DLD1 (cell line): ENCODE results near the gene FAM228B.
"Not testable (repeated sequence)": the region's sequence is repeated elsewhere in the genome, so short reads cannot be mapped to it uniquely, and the experiment has no call there.

ENCODE experiments used
- in situ Hi-C: cut with HindIII; loops from 2 replicates; pipeline ENCODE4 v1.10.0; 2017; ENCODE audit warnings: low sequenced_read_pairs

The FAM228B gene

DNA sequence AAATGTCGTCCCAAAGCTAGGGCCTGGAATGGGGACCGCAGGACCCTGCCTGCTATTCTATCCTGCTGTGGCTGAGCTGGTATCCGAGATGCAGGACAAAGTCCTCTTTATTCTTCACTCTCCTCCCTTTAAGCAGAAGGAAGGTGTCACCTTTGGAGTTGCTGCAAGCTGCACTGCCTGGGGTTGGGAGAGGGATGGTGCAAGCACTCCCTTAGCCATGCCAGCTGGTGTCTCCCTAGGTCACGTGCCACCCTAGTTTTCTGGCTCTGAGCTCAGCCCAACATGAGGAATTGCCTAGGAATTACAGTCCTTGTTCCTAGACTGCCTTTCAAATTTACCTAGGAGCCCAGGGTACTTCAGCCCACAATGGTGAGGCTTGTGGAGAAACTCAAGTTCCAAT lies 30.2 kb downstream of the FAM228B start:
- in situ Hi-C loops, result no loop called here

DNA sequence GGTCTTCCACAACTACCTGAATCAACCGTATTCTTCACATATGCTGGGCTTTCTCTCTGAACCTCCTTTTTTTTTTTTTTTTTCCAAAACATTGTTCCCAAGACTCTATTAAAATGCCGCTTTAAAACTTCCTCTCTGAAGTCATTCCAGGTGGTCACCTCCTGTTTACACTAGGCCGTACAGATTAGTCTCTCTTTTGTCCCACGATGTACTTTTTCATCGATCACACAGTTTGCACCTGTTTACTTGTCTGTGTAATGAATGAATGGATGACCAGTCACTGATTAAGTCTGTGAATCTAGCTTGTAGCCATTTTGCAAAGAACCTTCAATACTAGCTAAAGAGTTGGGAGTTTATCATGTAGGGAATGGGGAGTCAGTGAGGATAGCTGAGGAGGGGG lies 34.9 kb downstream of the FAM228B start:
- in situ Hi-C loops, result no loop called here

DNA sequence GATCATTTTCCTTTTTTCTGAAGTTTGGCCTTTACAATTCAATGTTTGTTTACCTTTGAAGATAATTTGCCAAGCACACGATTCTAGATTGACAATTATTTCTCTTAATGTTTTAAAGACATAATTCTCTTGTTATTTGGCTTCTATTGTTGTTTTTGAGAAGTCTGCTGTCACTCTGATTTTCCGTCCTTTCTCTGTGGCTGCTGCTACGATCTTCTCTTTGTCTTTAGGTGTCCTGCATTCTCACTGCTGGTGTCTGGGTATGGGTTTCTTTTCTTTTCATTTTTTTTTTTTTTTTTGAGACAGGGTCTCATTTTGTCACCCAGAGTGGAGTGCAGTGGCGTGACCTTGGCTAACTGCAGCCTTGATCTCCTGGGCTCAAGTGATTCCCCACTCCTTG lies 36.4 kb downstream of the FAM228B start:
- in situ Hi-C loops, result no loop called here

DNA sequence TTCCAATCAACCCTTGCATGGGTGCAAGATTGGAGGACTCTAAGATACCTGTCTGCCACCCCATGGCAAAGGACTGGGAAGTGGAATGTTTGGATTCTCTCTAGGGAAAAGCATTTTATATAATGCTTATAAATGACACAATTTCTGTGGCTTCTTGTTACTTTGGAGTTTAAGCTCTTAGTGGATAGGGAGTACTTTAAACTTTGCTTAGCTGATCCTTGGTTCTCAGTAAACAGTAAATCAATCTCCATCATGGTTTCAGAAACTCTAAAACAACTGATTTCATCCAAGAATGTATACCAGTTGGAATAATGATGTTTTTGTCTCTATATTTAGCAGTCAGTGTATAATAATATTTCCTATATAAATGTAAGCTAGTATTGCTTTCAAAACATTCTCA lies 37.5 kb downstream of the FAM228B start:
- in situ Hi-C loops, result no loop called here

DNA sequence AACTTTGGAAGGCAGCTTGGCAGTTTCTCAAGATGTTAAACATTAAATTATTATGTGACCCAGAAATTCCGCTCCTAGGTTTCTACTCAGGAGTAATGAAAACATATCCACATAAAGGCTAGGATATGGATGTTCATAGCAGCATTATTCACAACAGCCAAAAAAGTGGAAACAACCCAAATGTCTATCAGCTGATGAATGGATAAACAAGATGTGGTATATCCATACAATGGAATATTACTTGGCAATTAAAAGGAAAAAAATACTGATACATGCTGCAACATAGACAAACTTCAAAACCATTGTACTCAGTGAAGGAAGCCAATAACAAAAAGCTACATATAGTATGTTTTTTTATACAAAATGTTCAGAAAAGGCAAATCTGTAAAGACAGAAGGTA lies 39.2 kb downstream of the FAM228B start:
- in situ Hi-C loops, result no loop called here

DNA sequence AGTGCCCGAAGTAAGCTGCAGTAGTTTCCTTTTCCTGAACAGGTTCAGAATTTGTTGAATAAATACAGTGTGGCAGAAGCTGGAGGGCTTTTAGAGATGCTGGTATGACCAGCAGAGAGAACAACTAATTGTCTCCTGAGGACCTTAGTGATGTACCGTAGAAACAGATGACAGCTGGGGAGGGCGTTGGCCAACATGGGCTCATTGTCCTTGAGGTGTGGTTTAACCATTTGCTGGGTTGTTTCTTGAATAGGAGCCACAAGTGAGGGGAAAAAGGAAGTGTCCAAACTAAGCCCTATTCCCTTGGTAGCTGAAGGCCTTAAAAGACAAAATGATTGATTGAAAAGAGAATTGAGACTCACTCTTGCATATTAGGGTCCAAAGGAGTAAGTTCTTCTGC lies 39.9 kb downstream of the FAM228B start:
- in situ Hi-C loops, result no loop called here

DNA sequence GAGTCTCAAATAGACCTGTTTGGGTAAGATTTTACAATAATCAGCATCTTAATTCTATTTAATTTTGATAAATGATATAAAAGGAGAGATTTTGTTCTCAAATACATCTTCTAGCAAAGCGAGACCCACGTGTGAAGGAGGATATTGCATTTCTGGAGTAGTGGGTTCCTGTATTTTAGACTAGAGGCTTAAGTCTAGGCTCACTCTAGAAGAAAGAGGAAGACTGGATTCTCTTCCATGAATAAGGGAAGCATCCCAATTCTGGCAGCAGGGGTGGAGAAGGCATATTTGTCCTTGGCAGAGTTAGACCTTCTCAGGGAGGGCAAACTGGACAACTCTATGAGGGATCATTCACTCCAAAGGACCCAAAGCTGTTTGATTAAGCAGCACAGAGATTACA lies 40.3 kb downstream of the FAM228B start:
- in situ Hi-C loops, result no loop called here

DNA sequence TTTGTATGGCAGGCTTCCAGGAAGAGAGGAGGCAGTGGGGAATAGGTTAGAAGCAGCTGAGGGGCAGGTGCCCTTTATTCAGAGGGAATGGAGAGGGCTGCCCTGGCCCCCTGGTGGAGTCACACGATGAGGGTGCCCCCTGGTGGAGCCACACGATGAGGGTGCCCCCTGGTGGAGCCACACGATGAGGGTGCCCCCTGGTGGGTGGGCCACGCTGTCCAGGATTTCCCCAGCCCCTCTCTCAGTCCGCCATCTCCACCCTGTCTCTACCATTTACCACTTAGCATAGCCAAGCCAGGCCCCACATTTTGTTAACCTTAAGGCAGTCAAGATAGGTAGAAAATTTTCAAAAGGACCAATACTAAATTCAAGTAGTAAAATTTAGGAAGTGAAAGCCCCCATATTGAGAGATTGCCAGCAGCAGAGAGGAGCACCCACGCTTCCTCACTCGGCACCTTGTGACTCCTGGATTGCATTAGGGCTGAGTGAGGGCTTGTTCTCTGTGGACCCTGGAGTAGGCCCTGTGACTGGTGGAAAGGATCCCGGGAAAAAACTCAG lies 41.2 kb downstream of the FAM228B start:
- in situ Hi-C loops, result no loop called here

DNA sequence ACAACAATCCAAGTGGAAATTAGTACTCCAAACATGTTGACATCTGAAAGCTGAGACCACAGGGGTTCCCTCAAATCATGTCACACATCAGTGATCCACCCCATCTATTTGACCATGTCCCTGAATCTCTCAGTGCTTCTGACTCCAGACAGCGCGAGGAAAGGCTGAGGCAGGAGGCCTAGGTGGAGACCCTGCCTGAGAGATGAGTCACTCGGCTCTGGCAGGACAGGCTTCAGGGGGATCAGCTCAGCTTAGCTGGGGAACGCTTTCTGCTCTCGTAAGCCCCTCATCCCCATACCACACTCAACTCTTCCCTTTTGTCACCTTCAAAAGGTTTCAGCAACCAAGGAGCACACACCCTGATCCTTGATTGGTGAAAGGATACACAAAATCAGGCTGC lies 45.8 kb downstream of the FAM228B start:
- in situ Hi-C loops, result no loop called here

DNA sequence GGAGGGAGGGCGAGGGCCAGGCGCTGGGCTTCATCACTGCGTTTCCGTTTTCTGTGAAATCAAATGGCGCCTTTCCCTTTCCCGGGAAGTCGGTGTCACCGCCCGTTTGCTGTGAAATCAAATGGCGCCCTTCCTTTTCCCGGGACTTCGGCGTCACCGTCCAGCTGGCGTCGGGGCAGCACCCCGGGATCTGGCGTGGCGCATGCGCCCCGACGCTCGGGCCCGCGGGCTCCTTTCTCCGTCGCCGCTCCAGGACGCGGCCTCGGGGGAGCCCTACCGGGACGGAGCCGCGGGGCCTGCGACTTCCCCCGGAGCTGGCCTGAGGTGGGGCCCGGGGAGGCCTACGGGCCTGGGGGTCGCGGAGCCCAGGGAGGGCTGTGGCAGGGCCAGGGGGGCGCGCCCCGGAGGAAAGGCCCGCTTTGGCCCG lies 51.6 kb downstream of the FAM228B start, which contains the start of gene FAM228A:
TSS of gene FAM228A (plus strand) at position 203 of the 427 bp plus-strand sequence. CDS start 428 bp downstream, outside the sequence.
- in situ Hi-C loops, result no loop called here

DNA sequence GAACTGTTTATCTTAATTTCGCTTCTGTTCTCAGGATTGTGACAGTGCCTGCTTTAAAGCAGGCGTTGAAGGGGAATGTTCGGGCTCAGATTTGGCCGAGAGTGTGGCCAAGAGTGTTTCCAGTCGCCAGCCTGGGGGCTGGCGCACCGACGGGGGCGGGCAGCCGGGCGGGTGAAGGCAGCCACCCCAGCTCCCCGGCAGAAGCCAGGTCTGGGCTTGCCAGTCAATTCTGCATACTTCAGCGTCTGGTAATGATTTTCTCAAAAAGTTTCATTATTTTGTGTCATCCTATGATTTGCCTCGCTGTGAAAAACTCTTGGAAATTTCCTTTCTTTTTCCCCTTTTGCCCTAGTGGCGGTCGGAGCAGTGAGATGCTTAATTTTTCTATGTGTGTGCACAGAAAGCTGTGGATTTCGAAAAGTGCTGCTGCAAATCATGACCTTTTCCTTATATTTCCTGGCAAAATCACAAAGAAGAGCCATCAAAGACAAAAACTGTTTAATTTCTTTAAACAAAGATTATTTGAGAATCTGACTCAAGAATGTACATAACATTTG lies 52.4 kb downstream of the FAM228B start:
- in situ Hi-C loops, result no loop called here

DNA sequence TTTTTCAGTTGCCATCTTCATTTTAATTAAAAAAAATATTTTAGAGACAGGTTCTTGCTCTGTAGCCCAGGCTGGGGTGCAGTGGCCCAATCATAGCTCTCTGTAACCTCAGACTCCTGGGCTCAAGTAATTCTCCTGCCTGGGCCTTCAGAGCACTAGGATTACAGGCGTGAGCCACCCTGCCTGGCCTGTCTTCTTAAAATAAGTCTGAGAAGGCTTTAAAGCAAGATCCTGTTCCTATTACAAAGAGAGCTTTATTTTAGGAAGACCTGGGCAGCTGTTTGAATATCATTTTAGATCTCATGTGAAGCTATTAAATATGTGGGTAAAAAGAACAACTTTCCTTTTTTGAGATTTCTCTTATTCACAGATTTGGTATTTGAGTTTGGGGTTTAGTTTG lies 53.1 kb downstream of the FAM228B start:
- in situ Hi-C loops, result no loop called here

DNA sequence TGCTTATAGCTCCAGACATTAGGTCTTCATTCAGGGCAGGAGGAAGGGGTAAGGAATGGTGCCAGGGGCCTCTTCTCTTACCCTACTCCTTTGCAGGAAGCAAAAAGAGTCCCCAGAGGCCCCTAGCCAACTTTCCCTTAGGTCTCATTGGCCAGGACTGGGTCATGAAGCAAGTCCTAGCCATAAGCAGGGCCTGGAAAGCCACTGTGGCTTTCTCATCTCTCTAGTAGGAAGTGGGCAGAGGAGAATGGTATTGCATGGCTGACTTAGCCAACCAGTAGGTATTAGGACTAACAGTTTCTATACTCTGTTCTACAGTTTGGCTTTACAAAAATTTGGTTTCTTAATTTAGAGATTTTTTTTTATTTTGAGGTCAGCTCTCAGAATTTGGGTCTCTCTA lies 56.4 kb downstream of the FAM228B start:
- in situ Hi-C loops, result no loop called here

DNA sequence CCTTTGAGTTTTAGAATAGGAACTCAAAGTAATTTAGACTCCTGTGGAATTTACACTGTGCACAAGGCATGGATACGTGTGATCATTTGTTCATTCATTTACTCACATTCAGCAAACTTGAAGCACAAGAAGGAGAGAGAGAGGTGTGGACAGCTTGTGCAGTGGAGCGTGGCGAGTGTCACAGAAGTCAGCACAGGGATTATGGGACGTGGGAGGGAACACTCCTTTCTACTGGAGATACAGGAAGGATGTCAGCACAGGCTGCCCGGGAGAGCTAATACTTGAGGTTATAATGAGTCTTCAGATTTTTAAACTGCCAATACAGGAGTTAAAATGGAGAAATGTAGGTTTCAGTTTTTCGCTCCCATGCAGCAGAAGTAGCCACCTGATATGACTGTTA lies 58.6 kb downstream of the FAM228B start:
- in situ Hi-C loops, result no loop called here

DNA sequence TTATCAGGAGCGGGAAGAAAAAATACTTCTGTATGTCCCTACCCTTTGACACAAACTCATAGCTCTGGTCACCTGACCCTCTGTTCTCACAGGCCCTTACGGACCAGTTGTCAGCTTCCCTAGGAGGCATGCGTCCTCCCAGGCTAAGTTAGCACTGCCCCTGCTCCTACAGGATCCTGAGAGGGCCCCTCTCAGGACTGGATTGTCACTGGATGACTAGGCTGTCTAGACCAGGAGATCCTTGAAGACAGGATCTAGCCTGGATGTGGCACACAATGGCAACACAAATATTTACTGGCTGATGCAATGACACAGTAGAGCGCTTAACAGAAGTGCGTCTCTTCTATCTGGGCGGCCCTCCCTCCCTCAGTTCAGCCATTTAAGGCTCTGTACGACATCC lies 59.2 kb downstream of the FAM228B start:
- in situ Hi-C loops, result no loop called here

DNA sequence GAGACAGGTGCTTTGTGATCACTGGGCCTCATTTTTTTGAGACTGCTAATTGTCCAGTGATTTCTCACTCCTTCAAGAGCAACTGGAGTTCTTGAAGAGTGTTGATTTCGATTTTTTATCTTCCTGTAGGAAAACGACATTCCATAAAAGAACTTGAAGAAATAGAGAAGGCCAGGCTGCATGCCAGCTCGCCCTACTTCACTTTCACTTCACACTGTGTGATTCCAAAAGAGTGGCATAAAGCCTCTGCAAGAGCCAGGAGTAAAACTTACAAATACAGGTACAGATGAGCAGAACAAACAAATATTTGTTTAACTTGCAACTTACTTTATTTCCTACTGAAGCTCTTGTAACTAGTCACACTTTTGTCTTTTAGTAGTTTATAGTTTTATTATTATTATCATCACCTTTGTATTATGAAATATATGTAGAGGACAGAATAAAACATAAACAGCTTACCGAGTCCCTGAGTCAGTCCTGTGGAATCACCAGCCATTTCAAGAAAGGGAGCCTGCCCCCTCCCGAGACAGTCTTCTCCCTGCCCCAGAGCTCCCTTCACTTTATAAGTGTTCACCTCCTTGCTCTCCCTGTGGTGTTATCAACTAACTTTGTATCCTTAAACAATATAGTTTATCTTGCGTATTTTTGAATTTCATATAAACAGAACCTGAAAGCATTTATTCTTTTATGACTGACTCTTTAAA lies 60.2 kb downstream of the FAM228B start:
- in situ Hi-C loops, result no loop called here

DNA sequence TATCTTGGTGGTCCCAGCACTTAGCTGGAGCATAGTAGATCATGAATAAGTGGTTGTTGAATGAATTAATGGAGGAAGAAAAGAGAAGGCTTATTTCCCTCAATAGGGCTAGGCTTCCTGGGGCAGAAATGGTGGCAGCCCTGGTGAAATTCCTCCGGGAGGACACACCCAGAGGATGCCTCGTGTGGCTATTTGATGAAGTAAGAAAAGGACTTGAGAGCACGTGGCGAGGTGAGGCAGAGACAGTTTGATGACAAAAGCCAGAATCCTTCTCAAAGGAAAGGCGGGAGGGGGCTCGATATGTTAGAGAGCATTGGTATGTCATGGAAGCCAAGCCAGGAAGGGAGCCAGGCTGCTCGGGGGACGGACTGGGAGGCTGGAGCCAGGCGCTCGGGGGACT lies 66.3 kb downstream of the FAM228B start:
- in situ Hi-C loops, result no loop called here

DNA sequence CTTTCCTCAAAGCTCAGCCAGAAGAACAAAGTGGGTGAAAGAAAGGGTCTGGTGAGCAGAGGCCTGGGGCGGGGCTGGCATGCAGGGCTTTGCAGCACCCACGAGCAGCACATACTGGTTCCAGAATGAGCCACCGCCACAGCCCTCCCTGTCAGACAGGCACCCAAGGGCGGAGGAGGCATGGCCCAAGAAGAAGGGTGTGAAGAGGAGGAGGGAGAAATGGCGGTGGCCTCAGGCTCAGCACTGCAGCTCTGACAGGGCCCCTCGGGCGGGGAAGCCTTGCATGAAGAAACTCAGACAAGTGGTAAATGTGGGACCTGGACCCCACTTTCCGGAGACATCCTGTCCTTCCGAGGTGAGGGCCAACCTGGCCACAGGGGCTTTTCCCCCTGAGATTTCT lies 67.2 kb downstream of the FAM228B start:
- in situ Hi-C loops, result no loop called here

DNA sequence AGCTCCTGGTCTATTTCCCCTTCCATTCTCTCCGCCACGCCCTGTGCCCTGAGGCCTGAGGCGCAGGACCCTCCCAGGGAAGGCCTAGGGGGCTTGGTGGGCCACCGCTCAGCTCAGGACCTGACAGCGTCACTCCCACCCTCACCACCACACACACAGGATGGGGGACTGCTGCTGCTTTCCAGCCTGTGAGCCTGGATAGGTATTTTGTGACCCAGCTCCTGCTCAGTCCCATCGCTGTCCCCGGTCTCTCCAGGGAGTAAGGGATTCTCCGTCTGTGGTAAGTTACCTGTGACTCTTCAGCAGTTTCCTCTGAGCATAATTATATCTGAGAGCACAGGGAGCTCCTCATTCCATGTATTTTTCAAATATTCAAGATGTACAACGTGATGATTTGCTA lies 67.9 kb downstream of the FAM228B start:
- in situ Hi-C loops, result no loop called here

DNA sequence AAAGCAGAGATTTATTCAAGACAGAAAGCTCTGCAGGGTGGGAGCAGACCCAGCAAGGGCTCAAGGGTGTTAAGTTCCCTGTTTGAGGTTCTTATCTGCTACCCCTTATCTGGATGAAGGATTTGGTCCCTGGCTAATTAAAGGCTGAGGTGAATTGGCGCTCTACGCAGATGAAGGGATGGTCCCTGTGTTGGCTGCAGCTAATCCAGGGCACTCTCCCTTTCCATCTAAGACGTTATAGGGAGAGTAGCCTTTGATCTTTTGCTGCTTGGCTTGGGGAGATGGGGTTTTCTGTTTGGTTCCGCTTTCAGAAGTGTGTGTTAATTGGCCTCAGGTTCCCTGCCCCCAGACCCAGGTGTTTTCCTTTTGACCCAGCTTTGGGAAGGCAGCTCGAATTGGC lies 68.6 kb downstream of the FAM228B start:
- in situ Hi-C loops, result no loop called here

DNA sequence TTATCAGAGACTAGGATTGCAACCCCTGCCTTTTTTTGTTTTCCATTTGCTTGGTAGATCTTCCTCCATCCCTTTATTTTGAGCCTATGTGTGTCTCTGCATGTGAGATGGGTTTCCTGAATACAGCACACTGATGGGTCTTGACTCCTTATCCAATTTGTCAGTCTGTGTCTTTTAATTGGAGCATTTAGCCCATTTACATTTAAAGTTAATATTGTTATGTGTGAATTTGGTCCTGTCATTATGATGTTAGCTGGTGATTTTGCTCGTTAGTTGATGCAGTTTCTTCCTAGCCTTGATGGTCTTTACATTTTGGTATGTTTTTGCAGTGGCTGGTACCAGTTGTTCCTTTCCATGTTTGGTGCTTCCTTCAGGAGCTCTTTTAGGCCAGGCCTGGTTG lies 73.9 kb downstream of the FAM228B start:
- in situ Hi-C loops, result not testable (repeated sequence)

DNA sequence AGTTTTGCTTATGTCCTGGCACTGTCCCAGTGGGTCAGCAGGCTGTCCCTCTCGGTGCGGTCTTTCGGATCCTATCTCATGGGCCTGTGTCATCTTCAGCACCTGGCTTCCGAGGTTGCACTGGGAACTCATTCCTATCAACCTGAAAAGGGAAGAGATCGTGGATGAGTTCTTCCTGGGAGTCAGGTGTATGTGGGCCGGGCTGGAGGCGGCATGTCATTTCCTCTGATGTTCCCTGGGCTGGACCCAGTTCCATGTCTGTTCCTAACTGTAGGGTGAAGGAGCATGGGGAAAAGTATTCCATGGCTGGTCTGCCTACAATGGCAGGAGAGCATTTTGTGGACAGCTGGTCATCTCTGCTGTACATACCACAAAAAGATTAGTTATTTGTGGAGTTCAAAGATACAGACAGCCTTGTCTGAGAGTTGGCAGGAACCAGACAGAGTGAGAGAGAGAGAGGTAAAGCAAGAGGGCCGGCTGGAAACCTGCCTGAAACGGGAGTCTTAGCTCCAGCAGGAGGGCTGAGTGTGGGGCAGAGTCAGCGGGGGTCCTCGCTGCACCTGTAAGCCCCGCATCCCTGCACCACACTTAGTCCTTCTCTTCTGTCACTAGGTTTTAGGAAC lies 76.8 kb downstream of the FAM228B start:
- in situ Hi-C loops, result loop anchor here (10.0 kb wide), 1 partner anchor 195 kb away; no protein-coding TSS in a partner anchor
